ENCODE results near the gene BSND.

Gene BSND

GRCh38 chr1:55060133-55060999 lies 61.6 kb downstream of the BSND start:
- DNase-seq (ENCODE audit: low read depth in 2 of 2) = no peak

- no peak for DNase-seq (ENCODE audit: low read depth in 2 of 2)
These were observed 62.4 kb downstream of the BSND start for GRCh38 chr1:55061000-55061705.
